HEK293 (cell line): ENCODE measurements around the gene CYP27A1.

Experiments used
- EGR2 ChIP-seq: fragments of 450-650 bp; formaldehyde crosslinking; IDR thresholded peaks from 2 replicates; pipeline ENCODE4 v1.5.1; 2016; ENCODE audit warnings: low read depth, missing biosample characterization, missing genetic modification characterization
- GFI1B ChIP-seq: fragments of 450-650 bp; formaldehyde crosslinking; IDR thresholded peaks from 2 replicates; pipeline ENCODE4 v1.5.1; 2016; ENCODE audit warnings: missing biosample characterization, missing genetic modification characterization
- GLIS1 ChIP-seq: fragments of 450-650 bp; formaldehyde crosslinking; IDR thresholded peaks from 2 replicates; pipeline ENCODE4 v1.5.1; 2016; ENCODE audit warnings: missing biosample characterization, missing genetic modification characterization
- HIC1 ChIP-seq: fragments of 450-650 bp; formaldehyde crosslinking; IDR thresholded peaks from 2 replicates; pipeline ENCODE4 v1.5.1; 2016; ENCODE audit warnings: missing biosample characterization, missing genetic modification characterization
- KLF8 ChIP-seq: fragments of 450-650 bp; formaldehyde crosslinking; IDR thresholded peaks from 2 replicates; pipeline ENCODE4 v1.5.1; 2016; ENCODE audit warnings: missing biosample characterization, missing genetic modification characterization
- MZF1 ChIP-seq: fragments of 450-650 bp; formaldehyde crosslinking; IDR thresholded peaks from 2 replicates; pipeline ENCODE4 v1.5.1; 2017; ENCODE audit warnings: missing biosample characterization, missing genetic modification characterization, borderline replicate concordance
- PRDM1 ChIP-seq: fragments of 450-650 bp; formaldehyde crosslinking; IDR thresholded peaks from 2 replicates; pipeline ENCODE4; 2016; ENCODE audit warnings: missing biosample characterization, missing genetic modification characterization
- TSHZ1 ChIP-seq: fragments of 450-650 bp; formaldehyde crosslinking; IDR thresholded peaks from 2 replicates; pipeline ENCODE4 v1.5.1; 2016; ENCODE audit warnings: missing biosample characterization, missing genetic modification characterization, borderline replicate concordance
- ZBTB7A ChIP-seq: fragments of 450-650 bp; formaldehyde crosslinking; IDR thresholded peaks from 2 replicates; pipeline ENCODE4 v1.5.1; 2016; ENCODE audit warnings: low read depth, missing biosample characterization, missing genetic modification characterization
- ZFP69B ChIP-seq: fragments of 450-650 bp; formaldehyde crosslinking; IDR thresholded peaks from 2 replicates; pipeline ENCODE4 v1.5.1; 2016; ENCODE audit warnings: missing biosample characterization, missing genetic modification characterization
- ZNF138 ChIP-seq: fragments of 450-650 bp; formaldehyde crosslinking; IDR thresholded peaks from 2 replicates; pipeline ENCODE4 v1.5.1; 2016; ENCODE audit warnings: missing biosample characterization, missing genetic modification characterization, borderline replicate concordance
- ZNF23 ChIP-seq: fragments of 450-650 bp; formaldehyde crosslinking; IDR thresholded peaks from 2 replicates; pipeline ENCODE4 v1.5.1; 2016; ENCODE audit warnings: missing biosample characterization, missing genetic modification characterization, borderline replicate concordance
- ZNF341 ChIP-seq: fragments of 450-650 bp; formaldehyde crosslinking; IDR thresholded peaks from 2 replicates; pipeline ENCODE4; 2016; ENCODE audit warnings: low read depth, missing biosample characterization, missing genetic modification characterization
- ZNF37A ChIP-seq: fragments of 450-650 bp; IDR thresholded peaks from 2 replicates; pipeline ENCODE4 v1.5.1; 2018; ENCODE audit warnings: missing biosample characterization, missing genetic modification characterization
- ZNF514 ChIP-seq: fragments of 450-650 bp; formaldehyde crosslinking; IDR thresholded peaks from 2 replicates; pipeline ENCODE4 v1.5.1; 2016; ENCODE audit warnings: missing biosample characterization, missing genetic modification characterization
- ZNF549 ChIP-seq: fragments of 450-650 bp; IDR thresholded peaks from 2 replicates; pipeline ENCODE4 v1.5.1; 2018; ENCODE audit warnings: missing biosample characterization, missing genetic modification characterization, mild to moderate bottlenecking, inconsistent platforms, moderate library complexity
- ZNF610 ChIP-seq: fragments of 450-650 bp; formaldehyde crosslinking; IDR thresholded peaks from 2 replicates; pipeline ENCODE4 v1.5.1; 2016; ENCODE audit warnings: missing biosample characterization, missing genetic modification characterization, borderline replicate concordance
- ZNF660 ChIP-seq: fragments of 450-650 bp; IDR thresholded peaks from 2 replicates; pipeline ENCODE4 v1.5.1; 2018; ENCODE audit warnings: missing biosample characterization, mild to moderate bottlenecking, missing genetic modification characterization
- ZNF777 ChIP-seq: fragments of 450-650 bp; formaldehyde crosslinking; IDR thresholded peaks from 2 replicates; pipeline ENCODE4 v1.5.1; 2017; ENCODE audit warnings: missing biosample characterization, missing genetic modification characterization, borderline replicate concordance
- ZNF785 ChIP-seq: fragments of 450-650 bp; formaldehyde crosslinking; IDR thresholded peaks from 2 replicates; pipeline ENCODE4 v1.5.1; 2016; ENCODE audit warnings: missing biosample characterization, missing genetic modification characterization
- ZNF843 ChIP-seq: fragments of 450-650 bp; formaldehyde crosslinking; IDR thresholded peaks from 2 replicates; pipeline ENCODE4 v1.5.1; 2016; ENCODE audit warnings: missing biosample characterization, missing genetic modification characterization
- ZSCAN4 ChIP-seq: fragments of 450-650 bp; formaldehyde crosslinking; IDR thresholded peaks from 2 replicates; pipeline ENCODE4 v1.5.1; 2017; ENCODE audit warnings: missing biosample characterization, missing genetic modification characterization
- TF ChIP-seq, protein P1 (sequence below): fragments of 450-650 bp; formaldehyde crosslinking; IDR thresholded peaks from 2 replicates; pipeline ENCODE4 v1.5.1; 2017; ENCODE audit warnings: missing biosample characterization, missing genetic modification characterization
- TF ChIP-seq, protein P2 (sequence below): fragments of 450-650 bp; formaldehyde crosslinking; IDR thresholded peaks from 2 replicates; pipeline ENCODE4 v1.5.1; 2016; ENCODE audit warnings: missing biosample characterization, missing genetic modification characterization
- TF ChIP-seq, protein P3 (sequence below): fragments of 450-650 bp; formaldehyde crosslinking; IDR thresholded peaks from 2 replicates; pipeline ENCODE4; 2016; ENCODE audit warnings: missing biosample characterization, missing genetic modification characterization

CYP27A1 gene

DNA sequence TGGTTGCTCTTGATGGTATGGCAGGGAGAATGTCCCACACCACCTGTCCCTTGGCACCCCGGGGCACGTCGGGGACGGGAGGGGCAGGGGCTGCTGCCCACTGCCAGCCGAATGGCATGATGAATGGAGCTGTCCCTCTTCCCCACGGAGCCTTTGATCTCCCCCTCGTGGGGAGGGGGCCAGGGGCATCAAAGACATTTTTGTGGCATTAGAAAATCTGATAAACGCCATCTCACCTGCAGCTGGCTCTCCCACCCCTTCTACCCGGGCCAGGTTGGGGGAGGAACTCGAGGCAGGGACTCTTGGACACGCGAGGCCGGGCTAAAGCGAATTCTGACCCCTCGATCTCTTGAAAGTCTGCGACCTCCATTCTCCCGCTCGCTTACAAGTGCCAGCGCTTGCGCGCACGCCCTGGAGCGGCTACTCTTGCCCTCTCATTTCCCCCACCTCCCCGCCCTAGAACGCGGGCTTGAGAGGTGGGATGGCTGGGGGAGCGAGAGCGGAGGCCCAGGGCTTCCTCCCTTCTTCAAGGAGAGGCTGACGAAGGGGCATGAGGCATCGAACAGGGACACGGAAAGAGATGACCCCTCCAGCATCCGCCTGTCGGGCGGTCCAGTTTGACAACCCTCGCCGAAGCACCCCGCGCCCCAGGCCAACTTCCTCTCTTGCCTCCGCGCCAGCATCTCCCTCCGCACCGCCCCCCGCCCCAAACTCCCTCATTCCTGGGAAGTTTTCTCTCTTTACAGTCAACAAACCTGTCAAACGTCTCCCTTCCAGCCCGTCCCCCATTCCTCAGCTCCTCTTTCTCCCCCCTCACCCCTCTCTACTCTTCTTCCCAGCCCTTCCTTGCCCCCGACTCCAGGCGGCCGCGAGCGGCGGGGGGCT, 77.0 kb downstream of the CYP27A1 start (continued):
- TF ChIP-seq, protein P1, sequence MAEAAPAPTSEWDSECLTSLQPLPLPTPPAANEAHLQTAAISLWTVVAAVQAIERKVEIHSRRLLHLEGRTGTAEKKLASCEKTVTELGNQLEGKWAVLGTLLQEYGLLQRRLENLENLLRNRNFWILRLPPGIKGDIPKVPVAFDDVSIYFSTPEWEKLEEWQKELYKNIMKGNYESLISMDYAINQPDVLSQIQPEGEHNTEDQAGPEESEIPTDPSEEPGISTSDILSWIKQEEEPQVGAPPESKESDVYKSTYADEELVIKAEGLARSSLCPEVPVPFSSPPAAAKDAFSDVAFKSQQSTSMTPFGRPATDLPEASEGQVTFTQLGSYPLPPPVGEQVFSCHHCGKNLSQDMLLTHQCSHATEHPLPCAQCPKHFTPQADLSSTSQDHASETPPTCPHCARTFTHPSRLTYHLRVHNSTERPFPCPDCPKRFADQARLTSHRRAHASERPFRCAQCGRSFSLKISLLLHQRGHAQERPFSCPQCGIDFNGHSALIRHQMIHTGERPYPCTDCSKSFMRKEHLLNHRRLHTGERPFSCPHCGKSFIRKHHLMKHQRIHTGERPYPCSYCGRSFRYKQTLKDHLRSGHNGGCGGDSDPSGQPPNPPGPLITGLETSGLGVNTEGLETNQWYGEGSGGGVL (tag by site-specific recombination): peak; percentile 58
- TF ChIP-seq ZNF514 (no peak), ZNF549 (tag by site-specific recombination) (no peak), ZNF777 (no peak), ZNF23 (tag by site-specific recombination) (no peak), KLF8 (no peak), ZNF610 (no peak), HIC1 (tag by site-specific recombination) (no peak), GLIS1 (tag by site-specific recombination) (0 out of 2 replicates have a peak, but pooled peaks have one; percentile 7), ZBTB7A (tag by site-specific recombination) (no peak), EGR2 (tag by site-specific recombination) (no peak), ZNF785 (tag by site-specific recombination) (no peak), TSHZ1 (tag by site-specific recombination) (no peak), ZFP69B (tag by site-specific recombination) (0 out of 2 replicates have a peak, but pooled peaks have one; percentile 33), ZNF660 (tag by site-specific recombination) (no peak), ZSCAN4 (tag by site-specific recombination) (no peak), ZNF37A (no peak), ZNF843 (no peak), ZNF341 (no peak), PRDM1 (tag by site-specific recombination) (no peak), MZF1 (no peak), GFI1B (no peak), ZNF138 (tag by site-specific recombination) (no peak)
- TF ChIP-seq, protein P2, sequence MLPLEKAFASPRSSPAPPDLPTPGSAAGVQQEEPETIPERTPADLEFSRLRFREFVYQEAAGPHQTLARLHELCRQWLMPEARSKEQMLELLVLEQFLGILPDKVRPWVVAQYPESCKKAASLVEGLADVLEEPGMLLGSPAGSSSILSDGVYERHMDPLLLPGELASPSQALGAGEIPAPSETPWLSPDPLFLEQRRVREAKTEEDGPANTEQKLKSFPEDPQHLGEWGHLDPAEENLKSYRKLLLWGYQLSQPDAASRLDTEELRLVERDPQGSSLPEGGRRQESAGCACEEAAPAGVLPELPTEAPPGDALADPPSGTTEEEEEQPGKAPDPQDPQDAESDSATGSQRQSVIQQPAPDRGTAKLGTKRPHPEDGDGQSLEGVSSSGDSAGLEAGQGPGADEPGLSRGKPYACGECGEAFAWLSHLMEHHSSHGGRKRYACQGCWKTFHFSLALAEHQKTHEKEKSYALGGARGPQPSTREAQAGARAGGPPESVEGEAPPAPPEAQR: no peak
- TF ChIP-seq, protein P3, sequence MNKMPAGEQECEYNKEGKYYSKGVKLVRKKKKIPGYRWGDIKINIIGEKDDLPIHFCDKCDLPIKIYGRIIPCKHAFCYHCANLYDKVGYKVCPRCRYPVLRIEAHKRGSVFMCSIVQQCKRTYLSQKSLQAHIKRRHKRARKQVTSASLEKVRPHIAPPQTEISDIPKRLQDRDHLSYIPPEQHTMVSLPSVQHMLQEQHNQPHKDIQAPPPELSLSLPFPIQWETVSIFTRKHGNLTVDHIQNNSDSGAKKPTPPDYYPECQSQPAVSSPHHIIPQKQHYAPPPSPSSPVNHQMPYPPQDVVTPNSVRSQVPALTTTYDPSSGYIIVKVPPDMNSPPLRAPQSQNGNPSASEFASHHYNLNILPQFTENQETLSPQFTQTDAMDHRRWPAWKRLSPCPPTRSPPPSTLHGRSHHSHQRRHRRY (tag by site-specific recombination): no peak
